GM19099 (cell line): ENCODE measurements around the gene PPP2R3B.

Source experiments
- POLR2A ChIP-seq: IDR thresholded peaks from 3 replicates; pipeline ENCODE4 v1.6.1; 2011; ENCODE audit warnings: low read depth; ENCODE audit not compliant: insufficient read length; ENCODE audit errors: extremely low read depth

The PPP2R3B gene

DNA sequence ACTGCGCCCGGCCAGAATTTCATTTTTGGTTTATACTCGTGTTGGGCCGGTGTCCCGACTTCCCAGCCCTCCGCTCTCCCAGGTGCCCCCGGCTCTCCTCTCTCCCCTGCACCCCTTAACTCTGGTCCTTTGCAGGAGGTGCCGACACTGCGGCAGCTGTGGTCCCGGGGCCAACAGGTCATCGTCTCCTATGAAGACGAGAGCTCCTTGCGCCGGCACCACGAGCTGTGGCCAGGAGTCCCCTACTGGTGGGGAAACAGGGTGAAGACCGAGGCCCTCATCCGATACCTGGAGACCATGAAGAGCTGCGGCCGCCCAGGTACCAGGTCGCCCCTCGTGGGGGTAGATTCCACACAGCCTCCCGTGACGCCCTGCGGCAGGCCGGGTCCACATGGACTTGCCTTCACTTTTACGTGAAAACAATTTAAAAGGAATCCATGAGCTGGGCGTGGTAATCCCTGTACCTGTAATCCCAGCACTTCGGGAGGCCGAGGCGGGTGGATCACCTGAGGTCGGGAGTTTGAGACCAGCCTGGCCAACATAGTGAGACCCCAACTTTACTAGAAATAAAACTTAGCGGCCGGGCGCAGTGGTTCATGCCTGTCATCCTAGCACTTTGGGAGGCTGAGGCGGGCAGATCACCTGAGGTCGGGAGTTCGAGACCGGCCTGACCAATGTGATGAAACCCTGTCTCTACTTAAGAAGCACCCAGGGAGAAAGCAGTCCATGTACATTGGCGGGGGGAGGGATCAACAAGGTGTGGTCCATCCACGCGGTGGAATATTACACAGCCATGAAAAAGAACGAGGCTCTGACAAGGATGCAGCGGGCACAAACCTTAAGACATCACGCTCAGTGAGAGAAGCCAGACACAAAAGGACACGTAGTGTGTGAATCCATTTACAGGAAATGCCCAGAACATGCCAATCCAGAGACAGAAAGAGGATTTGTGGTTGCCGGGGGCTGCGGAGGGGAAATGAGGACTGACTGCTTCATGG lies 93.5 kb downstream of the PPP2R3B start:
- no peak for TF ChIP-seq POLR2A

DNA sequence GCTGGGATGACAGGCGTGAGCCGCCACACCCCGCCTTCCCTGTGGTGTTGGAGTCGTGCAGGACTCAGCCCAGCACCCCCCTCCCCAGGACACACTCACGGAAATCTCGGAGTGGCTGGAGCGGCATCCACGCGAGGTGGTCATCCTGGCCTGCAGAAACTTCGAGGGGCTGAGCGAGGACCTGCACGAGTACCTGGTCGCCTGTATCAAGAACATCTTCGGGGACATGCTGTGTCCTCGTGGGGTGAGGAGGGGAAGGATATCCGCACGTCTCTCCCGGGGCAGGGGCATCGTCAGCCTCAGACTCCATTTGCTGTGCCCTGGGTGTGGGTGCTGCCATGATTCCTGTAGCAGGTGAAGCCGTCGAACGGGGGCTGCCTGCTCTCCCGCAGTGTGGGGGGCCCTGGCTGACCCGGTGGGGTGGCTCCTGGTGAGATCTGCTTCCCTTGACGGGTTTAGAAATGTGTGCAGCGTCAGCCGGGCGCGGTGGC lies 95.3 kb downstream of the PPP2R3B start:
- no peak for TF ChIP-seq POLR2A

DNA sequence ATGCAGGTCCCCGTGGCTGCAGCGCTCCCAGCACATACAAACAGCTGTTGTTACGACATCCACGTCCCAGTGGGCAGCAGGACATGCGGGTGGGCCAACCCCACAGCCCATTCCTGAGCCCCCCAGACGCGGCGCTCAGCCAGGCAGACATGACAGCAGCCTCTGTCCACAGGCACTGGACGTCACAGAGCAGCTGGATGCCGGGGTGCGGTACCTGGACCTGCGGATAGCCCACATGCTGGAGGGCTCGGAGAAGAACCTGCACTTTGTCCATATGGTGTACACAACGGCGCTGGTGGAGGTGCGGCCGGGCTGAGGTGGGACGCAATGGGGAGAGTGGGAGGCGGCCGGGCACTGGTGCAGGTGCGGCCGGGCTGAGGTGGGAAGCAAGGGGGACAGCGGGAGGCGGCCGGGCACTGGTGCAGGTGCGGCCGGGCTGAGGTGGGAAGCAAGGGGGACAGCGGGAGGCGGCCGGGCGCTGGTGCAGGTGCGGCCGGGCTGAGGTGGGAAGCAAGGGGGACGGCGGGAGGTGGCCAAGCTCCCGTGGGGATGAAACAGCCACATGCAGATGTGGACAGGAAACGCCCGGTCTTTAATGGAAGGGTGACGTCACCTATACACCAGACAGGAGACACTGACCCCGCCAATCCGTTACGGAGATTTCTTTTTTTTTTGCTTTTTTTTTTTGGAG lies 96.1 kb downstream of the PPP2R3B start:
- TF ChIP-seq POLR2A: no peak

DNA sequence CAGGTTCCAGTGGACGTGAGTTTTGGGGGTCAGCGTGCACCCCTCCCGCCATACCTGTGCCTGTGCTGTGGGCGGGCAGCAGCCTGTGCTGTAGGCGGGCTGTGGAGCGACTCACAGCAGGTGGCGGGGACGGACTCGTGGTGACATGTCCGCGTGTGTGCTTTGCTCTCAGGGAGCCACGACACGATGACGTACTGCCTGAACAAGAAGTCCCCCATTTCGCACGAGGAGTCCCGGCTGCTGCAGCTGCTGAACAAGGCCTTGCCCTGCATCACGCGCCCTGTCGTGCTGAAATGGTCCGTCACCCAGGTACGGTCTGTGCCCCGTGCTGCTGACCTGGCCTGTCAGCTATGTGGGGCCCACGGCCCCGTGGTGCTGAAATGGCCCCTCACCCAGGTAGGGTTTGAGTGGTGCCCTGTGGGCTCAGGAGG lies 98.1 kb downstream of the PPP2R3B start:
- no peak for TF ChIP-seq POLR2A

DNA sequence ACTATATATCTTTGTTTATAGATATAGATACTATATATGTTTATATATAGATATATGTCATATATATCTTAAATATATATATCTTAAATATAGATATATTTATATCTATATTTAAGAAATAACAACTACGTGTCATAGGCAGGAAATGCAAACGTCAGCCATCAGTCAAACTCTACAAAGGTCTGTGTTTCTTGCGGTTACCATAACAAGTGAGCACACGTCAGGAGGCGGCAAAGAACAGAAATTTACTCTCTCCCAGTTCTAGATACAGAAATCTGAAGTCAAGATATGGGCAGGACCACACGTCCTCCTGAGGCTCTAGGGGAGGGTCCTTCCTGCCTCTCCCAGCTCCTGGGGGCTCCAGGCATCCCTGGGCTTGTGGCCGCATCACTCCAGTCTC lies 99.0 kb downstream of the PPP2R3B start:
- no peak for TF ChIP-seq POLR2A

DNA sequence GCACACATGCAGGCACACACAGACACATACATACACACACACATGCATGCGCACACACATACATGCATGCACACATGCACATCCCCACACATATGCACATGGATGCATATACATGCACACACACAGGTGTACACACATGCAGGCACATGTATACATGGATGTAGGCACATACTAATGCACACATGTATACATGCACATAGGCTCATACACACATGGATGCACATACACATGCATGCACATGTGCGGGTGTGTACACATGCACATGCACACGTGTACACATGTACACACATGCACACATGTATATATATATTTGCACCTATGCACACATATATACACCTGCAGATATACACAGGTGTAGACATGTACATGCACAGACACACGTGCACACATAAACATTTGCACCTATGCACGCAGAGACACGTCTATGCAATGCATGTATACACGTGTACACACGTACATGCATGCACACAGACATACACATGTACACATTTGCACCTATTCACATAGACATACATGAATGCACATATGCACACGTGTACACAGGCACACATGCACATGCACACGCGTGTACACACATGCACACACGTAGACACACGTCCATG lies 101.5 kb downstream of the PPP2R3B start:
- no peak for TF ChIP-seq POLR2A
